Stimulated activated CD4-positive, alpha-beta T cell treated with anti-CD3 and anti-CD28 coated beads, Interleukin-4, amount 100 ng/mL, for 1 hour (primary cell): Measurements from ENCODE around the gene IL27RA.
A peak's percentile ranks its signal among the peaks of the same experiment; 100 is the strongest.
"Not testable (repeated sequence)": the region's sequence is repeated elsewhere in the genome, so short reads cannot be mapped to it uniquely, and the experiment has no call there.

Source experiments
- DNase-seq: peaks from one replicate; pipeline ENCODE4 v3.0.0-alpha.2; 2020

The IL27RA gene

DNA sequence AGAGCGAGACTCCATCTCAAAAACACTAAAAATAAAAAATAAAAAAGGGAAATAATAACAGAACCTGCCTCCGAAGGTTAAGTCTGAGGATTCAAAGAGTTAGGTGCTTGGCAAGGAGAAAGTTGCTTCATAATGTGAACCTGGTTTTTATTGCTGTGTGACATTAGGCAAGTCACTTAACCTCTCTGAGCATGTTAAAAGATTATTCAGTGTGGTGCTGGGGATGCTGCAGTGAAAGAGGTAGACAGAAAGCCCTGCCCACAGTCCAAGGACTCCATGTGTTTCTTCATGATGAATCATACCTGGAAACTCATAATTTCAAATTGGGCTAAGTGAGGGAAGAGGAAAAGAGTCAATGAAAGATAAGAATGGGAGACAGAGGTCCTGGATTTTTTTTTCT, 2.4 kb downstream of the IL27RA start:
- no peak for DNase-seq

DNA sequence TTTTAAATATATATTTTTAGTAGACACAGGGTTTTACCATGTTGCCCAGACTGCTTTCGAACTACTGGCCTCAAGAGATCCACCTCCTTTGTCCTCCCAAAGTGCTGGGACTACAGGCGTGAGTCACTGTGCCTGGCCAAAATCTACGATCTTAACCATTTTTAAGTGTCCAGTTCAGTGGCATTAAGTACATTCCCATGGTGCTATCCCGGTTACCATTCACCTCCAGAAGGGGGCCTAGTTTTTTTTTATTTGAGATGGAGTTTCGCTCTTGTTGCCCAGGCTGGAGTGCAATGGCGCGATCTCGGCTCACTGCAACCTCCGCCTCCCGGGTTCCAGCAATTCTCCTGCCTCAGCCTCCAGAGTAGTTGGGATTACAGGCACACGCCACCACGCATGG, 3.6 kb downstream of the IL27RA start:
- DNase-seq = not testable (repeated sequence)

DNA sequence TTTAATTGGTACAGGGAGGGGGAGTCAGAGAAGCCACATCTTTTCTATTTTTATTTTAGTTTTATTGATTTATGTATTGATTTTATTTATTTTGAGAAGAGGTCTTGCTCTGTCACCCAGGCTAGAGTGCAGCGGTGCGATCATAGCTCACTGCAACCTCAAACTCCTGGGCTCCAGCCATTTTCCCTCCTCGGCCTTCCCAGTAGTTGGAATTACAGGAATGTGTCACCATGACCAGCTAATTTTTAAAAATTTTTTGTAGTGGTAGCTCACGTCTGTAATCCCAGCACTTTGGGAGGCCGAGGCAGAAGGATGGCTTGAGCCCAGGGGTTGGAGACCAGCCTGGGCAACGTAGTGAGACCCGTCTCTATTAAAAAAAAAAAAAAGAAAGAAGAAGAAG, 4.1 kb downstream of the IL27RA start:
- no peak for DNase-seq

DNA sequence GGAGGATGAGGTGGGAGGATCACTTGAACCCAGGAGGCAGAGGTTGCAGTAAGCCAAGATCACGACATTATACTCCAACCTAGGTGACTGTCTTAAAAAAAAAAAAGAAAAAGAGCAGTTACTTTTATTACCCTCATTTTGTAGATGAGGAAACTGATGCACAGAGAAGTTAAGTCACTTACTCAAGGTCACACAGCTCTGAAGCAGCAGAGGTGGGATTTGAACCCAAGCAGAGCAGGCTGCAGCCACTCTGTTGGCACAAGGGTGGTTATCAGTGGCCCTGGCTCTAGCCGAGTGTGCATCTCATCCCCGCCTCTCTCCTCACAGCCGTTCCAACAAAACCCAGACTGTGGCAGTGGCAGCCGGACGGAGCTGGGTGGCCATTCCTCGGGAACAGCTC, 7.6 kb downstream of the IL27RA start:
- no peak for DNase-seq

DNA sequence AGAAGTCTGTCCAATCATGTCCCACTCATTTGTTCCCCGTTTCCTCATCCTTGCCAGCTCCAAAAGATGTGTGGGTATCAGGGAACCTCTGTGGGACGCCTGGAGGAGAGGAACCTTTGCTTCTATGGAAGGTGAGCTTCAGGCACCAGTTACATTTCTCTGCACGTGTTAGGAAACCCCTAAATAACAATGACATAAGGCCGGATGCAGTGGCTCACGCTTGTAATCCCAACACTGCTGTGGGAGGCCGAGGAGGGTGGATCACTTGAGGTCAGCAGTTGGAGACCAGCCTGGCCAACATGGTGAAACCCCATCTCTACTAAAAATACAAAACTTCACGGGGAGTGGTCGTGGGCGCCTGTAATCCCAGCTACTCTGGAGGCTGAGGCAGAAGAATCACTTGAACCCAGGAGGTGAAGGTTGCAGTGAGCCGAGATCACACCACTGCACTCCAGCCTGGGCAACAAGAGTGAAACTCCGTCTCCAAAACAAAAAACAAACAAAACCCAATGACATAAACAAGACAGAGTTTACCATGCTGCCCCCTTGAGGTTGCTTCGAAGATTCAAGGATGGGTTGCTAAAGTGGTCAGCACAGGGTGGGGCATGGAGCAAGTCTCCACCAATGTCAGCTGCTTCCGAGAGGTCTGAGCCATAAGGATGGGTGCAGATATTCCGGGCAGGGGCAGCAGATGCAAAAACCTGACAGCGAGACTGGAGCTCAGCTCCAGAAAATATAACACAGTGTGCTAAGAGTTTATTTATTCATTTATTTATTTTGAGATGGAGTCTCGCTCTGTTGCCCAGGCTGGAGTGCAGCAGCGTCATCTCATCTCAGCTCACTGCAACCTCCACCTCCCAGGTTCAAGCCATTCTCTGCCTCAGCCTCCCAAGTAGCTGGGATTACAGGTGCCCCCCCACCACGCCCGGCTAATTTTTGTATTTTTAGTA, 11.4 kb downstream of the IL27RA start:
- DNase-seq = not testable (repeated sequence)

DNA sequence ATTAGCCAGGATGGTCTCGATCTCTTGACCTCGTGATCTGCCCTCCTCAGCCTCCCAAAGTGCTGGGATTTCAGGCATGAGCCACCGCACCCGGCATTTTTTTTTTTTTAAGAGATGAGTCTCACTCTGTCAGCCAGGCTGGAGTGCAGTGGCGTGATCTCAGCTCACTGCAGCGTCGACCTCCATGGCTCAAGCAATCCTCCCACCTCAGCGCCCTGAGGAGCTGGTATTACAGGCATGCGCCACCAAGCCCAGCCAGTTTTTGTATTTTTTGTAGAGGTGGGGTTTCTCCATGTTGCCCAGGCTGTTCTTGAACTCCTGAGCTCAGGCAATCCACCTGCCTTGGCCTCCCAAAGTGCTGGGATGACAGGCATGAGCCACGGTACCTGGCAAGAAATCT, 16.3 kb downstream of the IL27RA start:
- not testable (repeated sequence) for DNase-seq

DNA sequence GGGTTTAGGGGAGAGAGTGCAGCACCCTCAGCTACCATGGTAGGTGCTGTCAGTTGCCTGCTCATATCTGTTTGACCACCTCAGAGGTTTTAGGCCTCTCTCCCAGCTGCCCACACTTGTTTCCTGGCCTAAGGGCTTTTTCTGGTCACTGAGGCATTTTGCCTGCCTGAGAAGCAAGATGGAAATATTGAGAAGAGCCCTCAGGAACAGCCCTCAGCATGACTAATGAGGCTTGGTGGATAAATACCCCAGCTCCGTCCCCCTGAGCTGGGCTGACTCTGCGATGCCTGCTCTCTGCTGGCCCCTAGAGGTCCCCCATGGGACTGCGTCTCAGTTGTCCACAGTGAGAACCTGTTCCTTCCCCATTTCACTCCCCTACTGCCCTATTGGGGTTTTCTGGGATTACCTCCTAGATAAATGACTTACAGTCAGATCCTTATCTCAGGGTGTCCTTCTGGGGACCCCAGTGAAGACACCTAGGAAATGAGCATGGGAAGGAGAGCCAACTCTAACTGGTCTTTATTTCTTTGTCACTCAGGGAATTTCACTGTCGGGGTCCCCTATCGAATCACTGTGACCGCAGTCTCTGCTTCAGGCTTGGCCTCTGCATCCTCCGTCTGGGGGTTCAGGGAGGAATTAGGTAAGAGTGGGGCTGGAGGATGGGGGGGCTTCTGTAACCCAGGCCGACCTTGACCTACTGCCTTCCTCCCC, 17.0 kb downstream of the IL27RA start:
- peak; percentile 81 for DNase-seq

DNA sequence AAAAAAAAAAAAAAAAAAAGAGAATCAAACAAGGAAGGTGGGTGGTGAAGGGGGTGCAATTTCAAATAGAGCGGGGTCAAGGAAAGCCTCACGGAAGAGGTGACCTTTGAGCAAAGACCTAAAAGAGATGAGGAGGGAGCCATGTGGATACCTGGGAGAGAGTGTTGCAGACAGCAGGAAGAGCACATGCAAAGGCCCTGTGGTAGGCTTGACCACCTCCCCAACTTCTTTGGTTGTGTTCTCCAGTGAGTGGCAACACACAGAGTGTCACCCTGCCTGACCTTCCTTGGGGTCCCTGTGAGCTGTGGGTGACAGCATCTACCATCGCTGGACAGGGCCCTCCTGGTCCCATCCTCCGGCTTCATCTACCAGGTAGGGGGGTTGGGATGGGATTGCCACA, 18.9 kb downstream of the IL27RA start:
- DNase-seq = no peak

DNA sequence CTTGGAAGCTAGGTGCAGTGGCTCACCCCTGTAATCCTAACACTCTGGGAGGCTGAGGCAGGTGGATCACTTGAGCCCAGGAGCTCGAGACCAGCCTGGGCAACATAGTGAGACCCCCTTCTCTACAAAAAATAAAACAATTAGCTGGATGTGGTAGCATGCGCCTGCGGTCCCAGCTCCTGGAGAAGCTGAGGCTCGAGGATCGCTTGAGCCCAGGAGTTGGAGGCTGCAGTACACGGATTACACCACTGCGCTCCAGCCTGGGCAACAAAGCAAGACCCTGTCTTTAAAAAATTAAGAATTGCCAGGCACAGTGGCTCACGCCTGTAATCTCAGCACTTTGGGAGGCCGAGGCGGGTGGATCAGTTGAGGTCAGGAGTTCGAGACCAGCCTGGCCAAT, 19.4 kb downstream of the IL27RA start:
- not testable (repeated sequence) for DNase-seq

DNA sequence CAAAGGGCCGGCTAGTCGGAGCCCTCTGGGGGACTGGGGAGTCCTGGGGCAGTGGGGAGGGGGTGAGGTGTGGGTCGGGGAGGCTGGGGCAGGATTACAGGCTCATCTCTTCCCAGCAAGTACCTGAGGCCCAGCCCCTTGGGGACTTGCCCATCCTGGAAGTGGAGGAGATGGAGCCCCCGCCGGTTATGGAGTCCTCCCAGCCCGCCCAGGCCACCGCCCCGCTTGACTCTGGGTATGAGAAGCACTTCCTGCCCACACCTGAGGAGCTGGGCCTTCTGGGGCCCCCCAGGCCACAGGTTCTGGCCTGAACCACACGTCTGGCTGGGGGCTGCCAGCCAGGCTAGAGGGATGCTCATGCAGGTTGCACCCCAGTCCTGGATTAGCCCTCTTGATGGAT, 20.4 kb downstream of the IL27RA start:
- DNase-seq = no peak

DNA sequence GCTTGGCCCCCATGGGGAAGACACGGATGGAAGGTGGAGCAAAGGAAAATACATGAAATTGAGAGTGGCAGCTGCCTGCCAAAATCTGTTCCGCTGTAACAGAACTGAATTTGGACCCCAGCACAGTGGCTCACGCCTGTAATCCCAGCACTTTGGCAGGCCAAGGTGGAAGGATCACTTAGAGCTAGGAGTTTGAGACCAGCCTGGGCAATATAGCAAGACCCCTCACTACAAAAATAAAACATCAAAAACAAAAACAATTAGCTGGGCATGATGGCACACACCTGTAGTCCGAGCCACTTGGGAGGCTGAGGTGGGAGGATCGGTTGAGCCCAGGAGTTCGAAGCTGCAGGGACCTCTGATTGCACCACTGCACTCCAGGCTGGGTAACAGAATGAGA, 20.9 kb downstream of the IL27RA start:
- DNase-seq = no peak

DNA sequence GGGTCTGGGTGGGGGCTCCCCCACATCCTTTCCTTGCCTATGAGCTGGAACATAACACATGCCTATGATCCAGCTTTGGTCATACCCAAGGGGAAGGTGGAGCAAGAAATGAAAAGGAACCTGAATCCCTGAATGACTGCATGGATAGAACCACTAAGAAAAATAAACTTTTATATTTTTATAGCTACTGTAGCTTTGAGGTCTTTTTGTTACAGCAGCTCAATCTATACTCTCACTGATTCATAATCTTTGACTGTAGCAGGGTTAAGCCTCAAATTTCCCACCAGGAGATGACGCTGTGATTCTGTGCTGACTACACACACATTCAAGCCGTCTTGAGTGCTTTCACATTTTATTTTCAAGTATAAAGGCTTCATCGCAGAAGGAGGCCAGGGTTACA, 21.5 kb downstream of the IL27RA start:
- DNase-seq = no peak

DNA sequence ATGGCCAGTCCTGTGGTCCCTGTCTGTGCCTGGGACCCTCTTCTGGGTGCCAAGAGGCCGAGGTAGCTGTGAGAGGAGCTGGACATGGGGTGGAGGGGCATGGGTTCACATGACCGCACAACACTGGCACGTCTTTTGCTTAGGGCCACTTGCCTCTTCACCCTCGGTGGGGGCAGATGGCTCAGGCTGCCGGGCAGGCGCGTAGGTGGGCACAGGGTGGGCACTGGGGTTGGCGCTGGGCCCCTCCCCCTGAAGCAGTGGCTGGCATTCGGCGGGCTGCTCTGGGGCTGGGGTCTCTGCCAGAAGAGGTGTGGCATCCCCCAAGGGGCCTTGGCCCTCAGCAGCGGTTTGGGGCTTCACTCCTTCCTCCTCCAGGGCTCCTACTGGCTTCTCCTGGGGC, 21.9 kb downstream of the IL27RA start:
- no peak for DNase-seq

DNA sequence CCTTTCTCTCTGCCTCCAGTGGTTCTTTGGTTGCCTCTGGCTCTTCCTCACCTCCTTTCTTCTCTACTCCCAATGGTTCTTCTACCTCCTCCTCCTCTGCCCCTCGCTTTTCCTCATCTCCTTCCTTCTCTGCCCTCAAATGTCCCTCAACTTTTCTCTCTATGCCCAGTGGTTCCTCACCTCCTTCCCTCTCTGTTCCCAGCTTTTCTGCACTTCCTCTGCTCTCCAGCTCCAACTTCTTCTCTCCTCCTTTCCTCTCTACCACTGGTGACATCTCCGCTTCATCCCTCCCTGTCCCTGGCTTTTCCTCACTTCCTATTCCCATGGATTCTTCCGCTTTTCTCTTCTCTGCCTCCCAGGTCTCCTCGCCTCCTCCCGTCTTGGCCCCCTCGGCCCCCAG, 22.5 kb downstream of the IL27RA start:
- no peak for DNase-seq

DNA sequence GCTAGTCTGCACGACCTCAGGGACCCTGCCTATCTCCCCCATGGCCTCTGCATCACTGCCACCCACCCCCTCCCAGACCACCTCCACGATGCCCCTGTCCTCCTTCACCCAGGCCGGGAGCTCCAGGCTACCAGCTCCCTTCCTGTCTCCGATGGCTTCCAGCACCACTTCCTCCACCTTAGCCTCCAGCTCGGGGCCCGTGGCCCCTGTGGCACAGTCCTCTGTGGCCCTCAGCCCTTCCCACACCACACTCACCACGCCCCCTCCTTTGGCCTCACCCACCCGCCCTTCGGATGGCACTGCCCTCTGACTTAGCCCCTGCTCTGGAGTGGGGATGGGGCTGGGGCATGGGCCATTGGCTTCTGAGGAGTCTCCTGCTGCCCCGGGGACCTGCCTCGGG, 23.2 kb downstream of the IL27RA start:
- no peak for DNase-seq

DNA sequence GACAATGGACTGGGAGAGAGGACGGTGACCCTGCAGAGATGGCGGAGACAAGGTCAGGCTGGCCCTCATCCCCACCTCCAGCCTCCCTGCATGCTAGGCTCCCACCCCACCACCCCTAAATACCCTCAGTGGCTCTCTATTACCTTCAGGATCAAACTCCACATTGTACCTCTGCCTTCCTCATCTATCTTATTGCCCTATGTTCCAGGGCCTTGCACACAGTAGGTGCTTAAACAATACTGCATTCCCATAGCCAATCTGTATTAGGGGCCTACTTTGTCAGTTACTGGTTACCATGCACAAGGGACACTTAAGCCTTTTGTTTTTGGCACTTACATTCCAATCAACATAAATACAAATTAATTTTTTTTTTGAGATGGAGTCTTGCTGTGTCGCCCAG, 23.8 kb downstream of the IL27RA start:
- no peak for DNase-seq

DNA sequence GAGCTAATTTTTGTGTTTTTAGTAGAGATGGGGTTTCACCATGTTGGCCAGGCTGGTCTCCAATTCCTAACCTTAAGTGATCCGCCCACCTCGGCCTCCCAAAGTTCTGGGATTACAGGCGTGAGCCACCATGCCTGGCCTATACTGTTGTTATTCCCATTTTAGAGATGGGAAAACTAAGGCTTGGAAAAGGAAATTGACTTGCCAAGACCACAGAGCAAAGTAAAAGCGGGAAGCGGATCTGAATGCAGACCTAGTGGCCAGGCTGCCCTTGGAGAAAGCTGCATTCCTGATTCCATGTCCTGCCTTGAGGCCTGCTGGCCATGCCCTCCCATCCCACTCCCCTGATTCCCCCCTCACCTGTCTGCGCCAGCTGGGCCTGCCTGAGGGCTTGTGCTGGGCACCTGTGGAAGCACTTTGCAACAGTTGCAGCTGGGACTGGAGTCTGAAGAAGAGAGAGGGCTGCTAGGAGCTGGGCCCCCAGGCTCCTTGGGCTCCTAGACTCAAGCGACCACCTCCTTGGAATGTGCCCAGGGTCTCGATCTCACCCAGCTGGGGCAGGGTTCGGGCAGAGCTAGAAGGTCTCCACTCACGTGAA, 24.6 kb downstream of the IL27RA start:
- no peak for DNase-seq

DNA sequence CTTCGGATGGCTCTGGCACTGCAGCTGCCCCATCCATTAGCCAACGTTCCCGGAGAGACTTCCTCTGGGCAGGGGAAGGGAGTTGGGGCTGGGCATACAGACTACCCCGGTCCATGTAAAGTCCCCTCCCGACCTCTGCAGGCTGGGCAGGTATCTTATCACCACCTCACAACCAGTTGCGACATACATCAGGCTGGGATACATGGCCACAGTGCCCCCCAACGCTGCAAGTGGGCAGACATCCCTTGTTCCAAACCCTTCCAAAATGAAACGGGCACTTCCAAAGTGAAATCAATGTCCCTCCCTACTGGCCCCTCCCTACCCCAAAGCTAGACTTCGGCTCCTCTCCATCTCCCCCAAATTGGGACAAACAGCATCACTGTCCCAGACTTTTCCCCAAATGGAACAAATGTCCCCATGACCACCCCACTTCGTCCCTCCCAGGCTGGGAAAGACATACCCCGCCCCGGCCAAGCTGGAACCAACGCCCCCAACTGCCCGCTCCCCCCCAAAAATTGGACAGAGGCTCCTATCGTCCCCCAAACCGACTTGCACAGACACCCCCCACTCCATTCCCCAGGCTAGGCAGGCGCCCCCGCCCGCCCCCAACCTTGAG, 25.3 kb downstream of the IL27RA start:
- no peak for DNase-seq

DNA sequence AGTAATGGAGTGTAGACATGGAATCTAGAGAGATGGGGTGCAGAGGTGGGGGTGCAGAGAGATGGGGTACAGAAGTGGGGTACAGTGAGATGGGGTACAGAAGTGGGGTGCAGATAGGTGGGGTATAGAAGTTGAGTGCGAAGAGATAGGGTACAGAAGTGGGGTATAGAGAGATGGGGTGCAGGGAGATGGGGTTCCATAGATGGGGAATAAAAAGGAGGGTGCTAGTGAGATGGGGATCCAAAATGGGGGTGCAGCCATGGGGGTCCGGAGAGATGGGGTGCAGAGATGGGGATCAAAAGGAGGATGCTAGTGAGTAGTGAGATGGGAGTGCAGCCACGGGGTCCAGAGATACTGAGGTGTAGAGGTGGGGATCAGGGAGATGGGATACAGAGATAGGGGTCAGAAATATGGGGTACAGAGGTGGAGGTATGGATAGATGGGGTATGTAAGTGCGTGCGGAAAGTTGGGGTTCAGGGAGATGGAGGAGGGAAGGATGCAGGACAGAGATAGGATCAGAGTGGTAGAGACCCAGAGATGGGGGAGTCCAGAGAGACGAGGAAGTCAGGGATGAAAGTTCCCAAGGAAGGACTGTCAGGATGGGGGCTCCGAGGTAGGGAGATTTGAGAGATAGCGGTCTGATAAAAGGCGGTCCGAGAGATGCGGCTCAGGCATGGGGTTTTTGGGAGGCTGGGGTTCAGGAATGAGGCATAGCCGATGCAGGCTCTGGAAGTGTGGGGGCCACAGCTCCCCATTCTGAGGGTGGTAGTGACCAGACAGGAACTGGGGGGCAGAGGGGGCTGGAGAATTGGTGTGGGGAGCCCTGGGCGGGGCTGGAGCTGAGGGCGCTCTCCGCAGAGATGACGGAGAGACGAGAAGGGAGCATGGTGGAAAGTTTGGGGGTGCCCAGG, 26.9 kb downstream of the IL27RA start:
- DNase-seq = no peak

DNA sequence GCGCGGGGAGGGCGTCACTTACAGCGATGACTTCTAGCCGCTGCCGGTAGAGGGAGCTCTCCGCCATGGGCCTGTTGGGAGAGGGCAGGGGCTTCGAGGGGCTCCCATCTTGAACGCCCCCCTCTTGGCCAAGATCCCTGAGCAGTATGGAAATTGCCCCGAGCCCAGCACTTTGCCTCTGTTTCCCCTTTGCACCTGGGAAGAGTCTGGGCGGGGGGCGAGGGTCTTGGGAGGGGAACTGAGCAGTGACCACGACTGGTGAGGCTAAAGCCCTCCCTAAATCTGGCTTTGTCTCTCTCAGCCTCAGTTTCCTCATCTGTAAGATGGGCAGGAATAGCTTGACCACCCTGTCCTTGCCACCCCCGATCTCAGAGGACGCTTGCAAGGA, 27.5 kb downstream of the IL27RA start:
- peak; percentile 60 for DNase-seq

DNA sequence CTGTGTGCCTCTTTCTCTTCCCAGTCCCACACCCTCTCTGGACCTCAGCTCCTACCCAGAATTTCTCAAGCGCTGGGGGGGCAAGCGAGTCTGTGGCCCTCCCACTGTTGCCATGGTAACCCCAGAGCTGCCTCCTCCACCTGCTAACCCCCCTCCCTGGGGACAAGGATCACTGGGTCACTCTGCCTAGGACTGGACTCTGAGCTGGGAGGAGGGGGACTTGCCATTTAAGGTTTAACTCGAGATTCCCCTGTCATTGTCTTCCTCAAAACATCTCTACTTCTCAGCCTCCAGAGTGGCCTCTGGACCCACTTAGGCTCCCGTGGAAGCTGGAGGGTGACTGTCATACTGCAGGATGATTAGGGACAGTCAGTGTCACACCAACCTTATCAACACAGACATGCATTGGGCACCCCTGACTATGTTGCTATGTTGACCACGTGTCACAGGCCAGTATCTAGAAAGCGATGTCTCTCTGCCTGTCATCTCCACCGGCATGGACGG, 28.1 kb downstream of the IL27RA start:
- no peak for DNase-seq

DNA sequence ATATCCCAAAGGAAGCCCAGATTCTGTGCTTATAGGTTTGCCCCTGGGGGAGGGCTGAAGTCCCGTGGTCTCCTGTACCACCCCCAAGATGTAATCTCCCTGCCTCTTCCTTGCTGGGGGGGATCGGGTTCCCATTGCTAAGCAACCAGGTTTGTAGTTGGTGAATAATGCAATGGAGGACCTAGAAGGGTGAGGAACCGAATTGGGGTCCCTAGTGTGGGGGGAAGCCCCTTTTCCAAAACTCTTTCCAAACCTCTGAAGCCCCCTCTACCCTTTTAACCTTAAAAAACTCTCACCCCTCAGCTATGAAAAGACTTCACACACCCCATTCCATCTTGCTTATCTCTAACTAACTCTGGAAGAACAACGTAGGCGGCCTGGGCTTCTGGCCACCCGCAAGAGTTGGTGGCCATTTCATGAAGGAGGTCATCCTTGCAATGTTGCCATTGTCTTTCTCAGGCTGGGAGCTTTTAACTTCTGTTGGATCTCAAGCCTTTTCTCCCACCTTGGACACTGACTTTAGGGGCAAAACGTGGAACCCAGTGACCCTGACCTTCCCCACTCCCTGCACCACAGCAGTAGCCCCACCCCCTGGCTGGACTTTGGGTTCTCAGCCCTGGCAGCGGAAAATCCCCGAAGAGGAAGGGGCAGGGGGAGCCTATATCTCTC, 29.7 kb downstream of the IL27RA start:
- no peak for DNase-seq
